NK-92 (cell line): ENCODE results near the gene FEN1.

Experiments
- DNase-seq: peaks from one replicate; lab custom pipeline; 2025; ENCODE audit not compliant: unreplicated experiment; lab: John Stamatoyannopoulos, UW

Gene FEN1

DNA sequence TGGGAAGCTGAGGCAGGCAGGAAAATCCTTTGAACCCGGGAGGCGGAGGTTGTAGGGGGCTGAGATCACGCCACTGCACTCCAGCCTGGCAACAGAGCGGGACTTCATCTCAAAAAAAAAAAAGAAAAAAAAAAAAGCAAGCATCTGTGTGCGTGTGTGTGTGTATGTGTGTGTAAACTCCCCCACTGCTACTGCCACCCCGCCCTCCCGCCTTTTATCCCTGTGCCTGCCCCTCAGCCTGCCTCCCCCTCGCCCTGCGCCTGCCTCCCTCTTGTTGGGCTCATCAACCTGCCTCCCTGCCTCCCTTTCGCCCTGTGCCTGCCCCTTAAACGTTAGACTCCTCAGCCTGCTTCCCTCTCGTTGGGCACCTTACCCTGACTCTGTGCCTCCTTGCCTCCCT lies 18.3 kb upstream of the FEN1 start:
- no peak for DNase-seq

DNA sequence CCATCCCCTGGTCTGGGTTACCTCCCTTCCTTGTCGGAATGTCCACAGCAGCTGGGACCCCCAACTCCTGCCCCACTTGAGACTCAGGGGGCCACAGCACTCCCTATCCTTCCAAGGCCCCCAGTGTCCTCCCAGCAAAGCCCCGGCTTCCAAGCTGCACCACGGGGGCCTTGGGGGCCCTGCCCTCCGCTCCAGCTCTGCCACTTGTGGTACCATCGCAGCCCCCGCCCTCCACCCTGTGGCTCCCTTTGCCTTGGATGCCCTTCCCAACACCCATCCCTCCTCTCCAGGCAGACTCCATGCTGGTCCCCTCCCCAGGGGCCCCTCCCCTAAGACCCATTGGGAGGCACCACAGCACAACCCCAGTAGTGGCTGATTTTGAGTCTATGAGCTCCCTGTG lies 17.6 kb upstream of the FEN1 start:
- no peak for DNase-seq

DNA sequence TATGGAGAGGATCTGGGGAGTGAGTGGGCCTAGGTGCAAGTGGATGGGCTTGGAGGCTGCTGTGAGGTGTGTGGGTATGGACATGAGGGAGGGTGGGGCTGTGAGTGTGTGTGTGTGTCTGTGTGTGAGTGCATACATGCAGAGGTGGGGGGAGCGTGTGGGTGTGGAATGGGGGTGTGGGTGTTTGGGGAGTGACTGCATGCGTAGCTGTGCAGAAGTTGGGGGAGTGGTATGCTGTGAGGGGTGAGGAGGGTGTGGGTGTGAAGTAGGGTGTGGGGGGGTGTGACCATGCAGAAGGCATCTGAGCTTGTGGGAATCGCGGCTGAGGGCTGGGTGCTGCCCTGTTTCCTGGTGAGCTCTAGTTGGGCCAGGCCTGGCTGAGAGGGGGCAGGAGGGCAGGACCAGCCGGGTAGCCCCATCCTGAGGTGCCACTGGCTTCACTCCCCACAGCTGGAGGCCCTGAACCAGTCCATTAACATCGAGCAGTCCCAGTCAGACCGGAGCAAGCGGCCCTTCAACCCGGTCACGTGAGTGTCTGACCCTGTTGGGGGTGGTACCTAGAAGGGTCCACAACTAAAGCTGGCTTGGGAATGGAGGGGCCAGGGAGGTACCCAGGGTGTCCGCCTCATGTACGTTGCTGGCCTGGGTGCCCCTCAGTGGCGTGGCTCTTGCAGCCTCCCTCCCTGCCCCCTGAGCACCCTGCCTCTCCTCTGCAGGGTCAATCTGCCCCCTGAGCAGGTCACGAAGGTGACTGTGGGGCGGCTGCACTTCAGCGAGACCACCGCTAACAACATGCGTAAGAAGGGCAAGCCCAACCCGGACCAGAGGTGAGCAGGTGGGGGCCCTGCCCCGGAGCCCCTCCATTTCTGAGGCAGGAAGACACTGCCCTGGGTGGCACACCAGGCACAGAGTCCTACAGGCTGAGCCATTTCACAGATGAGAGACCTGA lies 16.8 kb upstream of the FEN1 start:
- no peak for DNase-seq

DNA sequence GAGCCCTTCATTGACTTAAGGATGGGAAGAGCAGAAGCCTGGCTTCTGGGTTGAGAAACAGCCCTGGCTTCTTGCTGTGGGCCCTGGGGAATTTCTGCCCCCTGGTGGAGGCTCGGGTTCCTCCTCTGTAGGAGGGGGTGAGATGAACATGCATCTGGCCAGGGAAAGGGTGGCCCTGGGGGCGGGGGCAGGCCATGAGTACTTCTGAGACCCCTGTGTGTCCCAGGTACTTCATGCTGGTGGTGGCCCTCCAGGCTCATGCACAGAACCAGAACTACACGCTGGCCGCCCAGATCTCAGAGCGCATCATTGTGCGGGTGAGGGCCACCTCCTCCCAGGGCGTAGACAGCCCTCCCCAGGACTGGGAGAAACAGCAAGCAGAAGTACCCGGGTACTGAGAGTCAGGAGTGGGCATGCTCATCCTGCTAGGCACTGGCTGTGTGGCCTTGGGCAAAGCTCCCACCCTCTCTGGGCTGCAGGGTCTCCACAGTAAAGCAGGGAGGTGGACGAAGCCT lies 16.1 kb upstream of the FEN1 start:
- DNase-seq, result no peak

DNA sequence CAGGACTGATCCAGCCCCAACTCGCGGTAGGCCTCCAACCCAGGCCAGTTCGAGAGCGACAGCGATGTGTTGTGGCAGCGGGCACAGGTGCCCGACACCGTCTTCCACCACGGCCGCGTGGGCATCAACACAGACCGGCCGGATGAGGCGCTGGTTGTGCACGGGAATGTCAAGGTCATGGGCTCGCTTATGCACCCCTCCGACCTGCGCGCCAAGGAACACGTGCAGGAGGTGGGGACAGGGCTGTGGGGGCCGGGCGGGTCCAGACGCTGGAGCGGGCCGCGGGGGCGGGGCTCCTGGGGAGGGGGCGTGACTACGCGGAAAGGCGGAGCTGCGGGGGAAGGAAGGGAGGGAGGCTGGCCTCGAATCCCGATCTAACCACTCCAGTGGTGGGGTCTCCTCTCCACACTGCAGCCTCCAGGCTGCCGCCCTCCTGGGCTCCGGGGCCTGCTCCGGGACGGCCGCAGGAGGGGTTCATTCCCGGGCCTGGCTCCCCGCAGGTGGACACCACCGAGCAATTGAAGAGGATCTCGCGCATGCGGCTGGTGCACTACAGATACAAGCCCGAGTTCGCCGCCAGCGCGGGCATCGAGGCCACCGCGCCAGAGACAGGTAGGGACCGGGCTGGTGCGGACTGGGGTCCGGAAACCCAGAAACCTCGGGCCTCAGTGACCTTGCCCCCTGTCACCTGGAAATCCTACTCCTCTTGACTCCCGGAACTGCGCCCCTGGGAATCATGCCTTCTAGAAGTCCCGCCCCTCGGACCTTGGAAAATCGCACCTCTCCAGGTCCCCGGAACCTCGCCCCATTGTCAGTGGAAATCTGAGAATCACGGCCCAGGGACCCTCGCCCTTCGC lies 15.2 kb upstream of the FEN1 start:
- DNase-seq, result no peak

DNA sequence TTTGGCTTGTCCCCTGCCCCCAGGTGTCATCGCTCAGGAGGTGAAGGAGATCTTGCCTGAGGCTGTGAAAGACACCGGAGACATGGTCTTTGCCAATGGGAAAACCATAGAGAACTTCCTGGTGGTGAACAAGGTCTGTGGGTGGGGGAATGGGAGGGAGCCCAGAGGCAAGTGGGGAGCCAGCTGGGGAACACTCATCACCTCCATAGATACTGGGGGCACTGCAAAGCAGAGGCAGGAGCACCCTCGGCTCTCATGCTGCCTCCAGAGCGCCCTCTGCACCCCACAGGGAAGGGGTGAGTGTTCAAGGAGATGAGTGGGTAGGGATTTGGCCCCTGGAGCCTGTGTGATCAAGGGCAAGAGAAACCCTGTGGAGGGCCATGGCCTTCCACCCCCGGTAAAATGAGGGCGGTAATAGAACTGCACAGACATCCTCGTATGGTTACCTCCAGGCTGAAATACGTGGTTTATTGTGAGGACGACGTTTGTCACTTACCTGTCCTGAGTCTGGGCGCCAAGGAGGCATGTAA lies 14.3 kb upstream of the FEN1 start:
- no peak for DNase-seq

DNA sequence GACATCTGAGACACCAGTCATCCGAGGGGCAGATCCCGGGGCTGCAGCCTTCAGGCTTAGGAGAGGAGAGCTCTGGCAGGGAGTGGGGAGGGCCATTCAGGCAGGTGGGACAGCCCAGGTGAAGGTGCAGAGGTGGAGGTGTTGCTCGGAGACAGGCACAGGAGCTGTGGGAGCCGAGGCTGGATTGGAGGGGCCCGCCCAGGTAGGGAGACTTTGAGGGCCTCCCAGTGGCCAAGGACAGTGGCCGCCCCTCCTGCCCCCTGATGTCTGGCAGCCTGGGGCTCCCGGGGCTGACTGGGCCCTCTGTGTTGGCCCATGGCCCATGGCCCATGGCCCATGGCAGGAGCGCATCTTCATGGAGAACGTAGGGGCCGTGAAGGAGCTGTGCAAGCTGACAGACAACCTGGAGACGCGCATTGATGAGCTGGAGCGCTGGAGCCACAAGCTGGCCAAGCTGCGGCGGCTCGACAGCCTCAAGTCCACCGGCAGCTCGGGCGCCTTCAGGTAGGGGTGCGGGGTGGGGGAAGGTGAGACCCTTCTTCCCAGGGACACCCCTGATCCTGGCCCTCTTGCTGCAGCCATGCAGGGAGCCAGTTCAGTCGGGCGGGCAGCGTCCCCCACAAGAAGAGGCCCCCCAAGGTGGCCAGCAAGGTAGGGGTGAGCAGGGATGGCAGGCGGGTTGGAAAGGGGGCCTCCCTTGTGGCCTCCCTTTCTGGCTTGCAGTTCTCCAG lies 13.6 kb upstream of the FEN1 start:
- DNase-seq, result no peak

DNA sequence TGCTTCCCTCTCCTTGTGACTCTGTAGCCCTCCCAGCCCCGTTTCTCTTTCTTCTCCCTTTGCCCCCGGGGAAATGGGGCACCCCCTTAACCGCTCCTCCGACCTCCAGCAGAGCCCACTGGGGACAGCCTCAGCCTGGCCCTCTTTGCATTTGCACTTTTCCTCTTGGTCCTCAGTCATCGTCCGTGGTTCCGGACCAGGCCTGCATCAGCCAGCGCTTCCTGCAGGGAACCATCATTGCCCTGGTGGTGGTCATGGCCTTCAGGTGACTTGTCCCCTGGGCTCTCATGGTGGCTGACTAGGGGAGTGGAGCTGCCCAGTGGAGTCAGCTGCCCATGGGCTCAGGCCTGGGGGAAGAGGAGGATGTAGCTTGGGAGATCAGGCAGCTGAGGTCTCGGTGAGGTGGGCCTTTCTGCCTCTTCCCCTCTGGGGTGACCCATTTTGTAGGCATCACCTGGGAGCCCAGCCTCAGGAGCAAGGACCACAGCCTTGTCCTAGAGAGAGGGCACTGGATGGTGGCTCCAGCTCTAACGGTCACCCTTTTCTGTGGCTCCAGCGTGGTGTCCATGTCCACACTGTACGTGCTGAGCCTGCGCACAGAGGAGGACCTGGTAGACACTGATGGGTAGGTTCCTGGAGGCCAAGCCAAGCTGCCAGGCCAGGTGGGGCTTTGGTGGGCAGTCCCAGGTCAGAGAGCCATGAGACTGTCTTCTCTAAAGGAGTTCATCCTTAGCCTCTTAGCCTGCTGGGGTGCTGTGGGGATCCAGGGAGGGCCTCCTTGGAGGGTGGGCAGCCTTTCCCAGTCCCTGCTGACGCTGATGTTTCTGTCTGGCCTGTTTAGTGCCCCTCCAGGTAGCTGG lies 12.8 kb upstream of the FEN1 start:
- no peak for DNase-seq

DNA sequence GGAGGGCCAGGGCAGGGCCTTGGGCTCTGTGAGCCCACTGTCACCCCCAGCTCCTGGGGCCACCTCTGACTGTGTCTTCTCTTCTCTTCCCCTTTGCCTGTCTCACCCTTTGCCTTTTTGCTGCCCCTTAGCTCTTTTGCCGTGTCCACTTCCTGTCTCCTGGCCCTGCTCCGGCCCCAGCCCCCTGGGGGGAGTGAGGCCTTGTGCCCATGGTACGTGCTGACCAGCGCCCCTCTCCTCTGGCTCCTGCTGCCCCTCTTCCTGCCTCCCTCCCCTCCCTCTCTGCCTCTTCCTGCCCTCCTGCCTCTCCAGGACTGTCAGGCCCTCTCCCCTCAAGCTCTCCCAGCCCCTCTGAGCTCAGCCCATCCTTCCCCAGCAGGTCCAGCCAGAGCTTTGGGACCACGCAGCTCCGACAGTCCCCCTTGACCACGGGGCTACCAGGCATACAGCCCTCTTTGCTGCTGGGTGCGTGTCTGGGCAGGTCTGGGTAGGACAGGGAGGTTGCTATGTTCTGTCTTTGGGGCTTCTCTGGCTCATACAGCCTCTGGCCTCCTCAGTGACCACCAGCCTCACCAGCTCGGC lies 12.0 kb upstream of the FEN1 start:
- DNase-seq, result no peak

DNA sequence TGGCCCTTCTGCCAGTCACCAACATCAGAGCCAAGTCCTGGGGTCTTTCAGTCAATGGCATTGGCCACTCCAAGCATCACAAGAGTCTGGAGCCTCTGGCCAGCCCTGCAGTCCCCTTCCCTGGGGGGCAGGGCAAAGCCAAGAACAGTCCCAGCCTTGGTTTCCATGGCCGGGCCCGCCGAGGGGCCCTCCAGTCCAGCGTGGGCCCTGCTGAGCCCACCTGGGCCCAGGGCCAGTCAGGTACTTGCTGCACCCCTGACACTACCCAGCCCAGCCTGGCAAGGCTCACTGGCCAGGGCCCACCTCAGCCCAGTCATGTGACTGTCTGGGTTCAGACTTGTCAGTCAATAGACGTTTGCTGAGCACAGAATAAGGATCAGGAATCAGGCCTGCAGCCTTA lies 11.1 kb upstream of the FEN1 start:
- DNase-seq, result no peak

DNA sequence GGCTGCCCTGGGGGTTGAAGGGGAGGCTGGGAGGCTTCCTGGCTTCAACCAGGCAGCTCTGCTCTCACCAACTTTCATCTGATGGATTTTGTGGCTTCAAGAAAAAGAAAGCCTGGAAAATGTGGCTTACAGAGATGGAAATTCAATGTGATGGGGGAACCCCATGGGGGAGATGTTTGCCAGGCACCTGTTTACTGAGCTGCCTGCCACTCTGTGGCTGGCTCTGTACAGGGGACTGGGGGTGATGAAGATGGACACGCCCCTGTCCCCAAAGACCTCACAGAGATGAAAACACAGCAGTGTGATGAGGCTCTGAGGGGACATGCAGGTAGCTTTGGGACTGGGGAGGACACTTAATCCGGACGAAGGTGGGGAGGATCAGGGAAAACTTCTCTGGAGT lies 10.4 kb upstream of the FEN1 start:
- no peak for DNase-seq

DNA sequence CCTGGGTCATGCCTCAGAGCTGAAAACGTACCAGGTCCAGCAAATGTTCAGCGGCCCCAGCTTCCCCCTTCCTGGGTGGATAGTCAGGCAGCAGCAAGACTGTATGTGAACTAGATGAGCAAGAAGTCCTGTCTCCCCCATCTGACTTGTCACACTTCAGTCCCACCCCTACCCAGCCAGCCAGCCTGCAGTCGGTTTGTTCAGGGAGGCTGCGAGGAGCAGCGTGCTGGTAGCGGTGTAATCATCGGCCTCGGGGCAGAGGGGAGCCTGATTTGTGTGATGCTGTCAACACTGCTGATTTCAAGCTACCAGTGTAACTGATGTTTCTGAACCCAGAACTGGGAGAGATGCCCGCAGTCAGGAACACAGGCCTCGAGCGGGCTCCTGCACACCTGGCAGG lies 9.9 kb upstream of the FEN1 start:
- DNase-seq, result no peak

DNA sequence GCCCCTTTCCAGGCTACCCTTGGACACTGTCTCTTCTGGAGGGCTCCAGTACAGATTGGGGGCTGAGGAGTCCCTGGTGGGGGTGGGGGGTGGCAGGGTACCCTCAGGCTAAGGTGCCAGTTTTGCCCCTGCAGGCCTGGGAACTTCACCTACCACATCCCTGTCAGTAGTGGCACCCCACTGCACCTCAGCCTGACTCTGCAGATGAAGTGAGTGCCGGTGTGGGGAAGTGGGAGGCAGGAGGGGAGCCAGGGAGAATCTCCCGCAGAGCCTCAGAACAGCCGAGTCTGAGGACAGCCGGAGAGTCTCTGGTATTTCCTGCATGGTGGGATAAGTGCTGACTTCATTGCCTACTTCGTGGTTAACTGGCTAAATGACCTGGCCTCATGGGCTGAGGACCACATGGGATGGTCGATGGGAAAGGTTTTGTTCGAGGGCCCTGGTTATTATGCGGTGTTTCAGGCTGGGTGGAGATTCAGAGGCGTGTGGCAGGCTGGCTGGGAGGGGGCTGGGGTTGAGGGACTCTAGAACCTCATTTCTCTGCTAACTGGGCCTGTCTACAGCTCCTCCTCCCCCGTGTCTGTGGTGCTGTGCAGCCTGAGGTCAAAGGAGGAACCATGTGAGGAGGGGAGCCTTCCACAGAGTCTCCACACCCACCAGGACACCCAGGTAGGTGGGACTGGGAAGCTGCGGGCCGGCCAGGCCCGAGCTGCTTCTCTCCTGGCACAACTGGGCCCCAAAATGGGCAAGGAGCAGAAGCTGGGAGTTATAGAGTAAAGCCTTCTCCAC lies 8.8 kb upstream of the FEN1 start:
- DNase-seq, result no peak

DNA sequence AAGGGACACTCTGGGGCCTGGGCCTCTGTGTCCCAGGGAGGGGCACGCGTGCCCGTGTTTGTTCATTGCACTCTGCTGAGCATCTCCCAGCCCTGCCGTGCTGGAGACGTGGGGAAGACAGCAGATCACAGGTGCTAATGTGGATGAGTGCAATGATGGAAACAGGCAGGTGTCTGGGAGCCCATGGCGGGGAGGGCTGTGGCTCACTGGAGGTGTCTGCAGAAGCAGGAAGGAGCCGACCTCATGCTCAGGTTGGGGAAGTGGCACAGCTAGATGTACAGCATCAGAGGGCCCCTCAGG lies 8.3 kb upstream of the FEN1 start:
- no peak for DNase-seq

DNA sequence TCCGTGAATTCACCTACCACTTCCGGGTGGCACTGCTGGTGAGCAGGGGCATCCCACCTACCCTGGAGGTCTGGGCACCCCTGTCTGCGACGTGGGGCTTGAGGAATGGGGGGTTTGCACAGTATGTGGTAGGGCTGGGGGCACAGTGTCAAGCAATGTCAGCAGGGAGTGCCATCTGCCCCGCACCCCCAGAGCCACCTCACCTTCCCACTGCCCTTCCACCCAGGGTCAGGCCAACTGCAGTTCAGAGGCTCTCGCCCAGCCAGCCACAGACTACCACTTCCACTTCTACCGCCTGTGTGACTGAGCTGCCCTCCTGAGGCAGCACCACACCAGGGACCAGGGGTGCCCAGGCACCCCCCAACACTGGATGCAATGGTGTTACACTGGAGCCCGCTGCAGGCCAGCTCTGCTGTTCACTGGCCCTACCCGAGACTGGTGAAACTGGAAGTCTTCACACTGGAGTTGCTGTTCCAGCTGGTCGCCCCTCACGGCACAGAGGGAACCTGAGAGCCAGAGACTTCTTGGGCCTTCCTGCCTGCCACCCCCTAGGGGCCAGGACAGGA lies 6.8 kb upstream of the FEN1 start:
- no peak for DNase-seq

DNA sequence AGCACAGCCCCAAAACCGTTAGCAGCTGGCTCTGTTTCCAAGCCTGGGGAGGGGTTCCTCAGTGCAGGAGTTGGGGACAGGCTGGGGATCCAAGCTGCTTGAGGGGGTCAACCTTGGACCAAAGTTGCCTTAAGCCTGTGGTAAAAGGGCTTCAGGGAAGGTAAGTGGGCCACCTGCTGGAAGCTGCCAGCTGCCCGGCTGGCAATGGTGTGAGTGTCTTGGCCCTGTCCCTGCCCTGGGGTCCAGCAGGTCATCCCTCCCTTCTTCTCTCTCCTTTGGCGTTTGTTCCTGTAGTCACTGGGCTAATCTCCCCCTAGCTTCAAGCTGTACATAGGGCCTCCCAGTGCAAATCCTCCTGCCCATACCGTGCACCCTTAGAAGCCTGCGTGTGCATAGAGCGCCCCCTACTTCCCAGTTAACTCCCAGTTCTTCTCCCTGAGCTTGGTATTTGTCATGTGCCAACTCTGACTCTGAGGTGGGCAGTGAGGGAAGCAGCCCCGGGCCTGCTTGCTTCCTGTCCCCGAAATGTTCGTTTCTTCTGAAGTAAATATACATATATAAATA lies 4.7 kb upstream of the FEN1 start:
- DNase-seq, result no peak

DNA sequence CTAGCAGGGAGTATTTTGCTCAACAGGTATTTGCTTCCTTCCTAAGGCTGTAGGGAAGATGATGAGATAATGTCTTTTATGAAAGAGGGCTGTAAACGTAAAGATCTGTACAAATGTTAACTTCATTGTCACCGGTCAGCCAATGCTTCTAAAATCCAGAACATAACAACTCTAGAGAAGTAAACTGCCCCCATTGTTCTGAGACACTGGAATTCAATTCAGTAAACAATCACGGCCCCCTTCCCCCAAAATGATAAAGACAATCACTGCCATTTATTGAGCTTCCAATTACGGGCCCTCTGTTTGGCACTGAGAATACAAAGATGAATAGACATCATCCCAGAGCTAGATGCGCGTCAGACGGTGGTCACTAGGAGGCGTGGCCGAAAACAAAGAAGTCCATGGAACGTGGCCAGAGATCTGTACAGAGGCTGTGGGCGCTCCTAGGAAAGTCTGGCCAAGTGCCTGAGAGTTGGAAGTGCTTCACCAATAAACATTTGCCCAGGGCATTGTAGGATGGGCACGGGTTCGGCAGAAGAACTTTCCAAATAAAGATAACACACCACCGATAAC lies 888 bp upstream of the FEN1 start:
- DNase-seq, result no peak
